CMK (cell line): ENCODE results near the gene STIL.

Source experiments
- DNase-seq: peaks from one replicate; pipeline ENCODE4 v3.0.0-alpha.2; 2010; ENCODE audit warnings: low read depth

Gene STIL

DNA sequence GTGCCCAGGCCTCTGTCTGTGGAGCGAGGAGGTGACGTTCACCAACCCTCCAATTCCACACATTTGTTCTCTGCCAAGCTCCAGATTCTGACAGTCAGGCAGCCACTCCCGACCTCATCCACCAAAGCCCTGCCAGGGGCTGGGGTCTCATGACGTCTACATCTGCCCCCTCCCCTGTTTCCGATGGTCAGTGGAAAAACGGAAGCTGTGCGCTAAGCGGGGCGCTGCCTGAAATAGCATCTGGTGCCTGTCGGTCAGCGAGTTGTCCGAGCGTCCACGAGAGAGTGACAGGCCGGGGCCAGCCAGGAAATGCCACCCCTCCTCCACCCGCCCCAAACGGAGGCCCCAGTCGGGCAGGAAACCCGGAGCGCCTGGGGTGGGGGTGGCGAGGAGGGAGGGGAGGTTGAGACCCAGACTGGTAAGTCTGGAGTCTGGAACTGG, 78.7 kb downstream of the STIL start:
- DNase-seq: peak; percentile 85

DNA sequence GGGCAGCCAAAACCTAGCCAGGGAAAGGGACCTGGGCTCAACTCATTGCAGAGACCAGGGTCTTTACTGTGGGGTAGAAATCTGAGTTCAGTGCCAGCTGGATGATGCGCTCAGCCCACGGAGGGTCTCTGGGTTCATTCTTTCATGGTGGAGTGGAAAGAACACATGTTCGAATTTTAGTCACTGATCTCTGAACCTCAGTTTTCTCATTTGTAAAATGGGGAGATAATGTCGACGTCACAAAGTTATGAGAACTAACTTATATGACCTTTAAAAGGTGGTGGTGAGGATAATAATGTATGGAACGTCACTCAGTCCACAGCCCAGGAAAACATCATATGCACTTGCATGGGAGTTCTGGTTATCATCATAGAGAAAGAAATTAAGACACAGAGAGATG, 80.8 kb downstream of the STIL start:
- DNase-seq: no peak

DNA sequence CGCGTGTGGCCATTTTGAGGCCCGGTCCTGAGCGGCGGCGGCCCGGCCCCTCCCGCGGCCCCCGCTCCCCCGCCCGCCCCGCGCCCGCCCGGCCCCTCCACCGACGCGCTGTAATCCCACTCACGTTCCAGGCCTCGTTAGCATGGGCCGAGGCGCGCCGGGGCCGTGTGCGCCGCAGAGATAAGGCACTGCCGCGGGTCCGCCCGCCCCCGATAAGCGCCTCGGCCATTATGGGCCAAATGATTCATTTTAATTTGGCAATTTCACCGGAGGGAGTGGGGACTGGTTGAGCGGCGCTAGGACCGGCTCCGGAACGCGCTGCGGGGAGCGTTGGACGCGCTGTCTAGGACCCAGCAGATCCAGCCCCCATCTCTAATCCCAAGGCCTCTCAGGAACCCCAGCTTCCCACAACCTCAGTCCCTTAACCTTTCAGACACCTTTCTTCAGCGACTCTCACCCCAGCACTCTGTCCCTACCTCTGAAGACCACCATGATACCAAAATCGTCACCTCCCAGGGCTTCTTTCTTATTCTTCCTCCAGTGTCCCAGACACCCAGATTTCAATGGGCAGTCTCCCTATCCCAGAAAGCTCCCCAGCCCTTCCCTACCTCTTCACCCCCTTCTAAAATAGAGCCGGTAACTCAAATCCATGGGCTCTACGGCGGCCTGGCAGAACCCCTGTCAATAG, 81.6 kb downstream of the STIL start, which contains the start of gene TAL1:
TAL1 (minus strand) TSS at position 39 of the 688 bp plus-strand sequence. CDS start 6,337 bp downstream, outside the sequence.
- peak; percentile 93 for DNase-seq

DNA sequence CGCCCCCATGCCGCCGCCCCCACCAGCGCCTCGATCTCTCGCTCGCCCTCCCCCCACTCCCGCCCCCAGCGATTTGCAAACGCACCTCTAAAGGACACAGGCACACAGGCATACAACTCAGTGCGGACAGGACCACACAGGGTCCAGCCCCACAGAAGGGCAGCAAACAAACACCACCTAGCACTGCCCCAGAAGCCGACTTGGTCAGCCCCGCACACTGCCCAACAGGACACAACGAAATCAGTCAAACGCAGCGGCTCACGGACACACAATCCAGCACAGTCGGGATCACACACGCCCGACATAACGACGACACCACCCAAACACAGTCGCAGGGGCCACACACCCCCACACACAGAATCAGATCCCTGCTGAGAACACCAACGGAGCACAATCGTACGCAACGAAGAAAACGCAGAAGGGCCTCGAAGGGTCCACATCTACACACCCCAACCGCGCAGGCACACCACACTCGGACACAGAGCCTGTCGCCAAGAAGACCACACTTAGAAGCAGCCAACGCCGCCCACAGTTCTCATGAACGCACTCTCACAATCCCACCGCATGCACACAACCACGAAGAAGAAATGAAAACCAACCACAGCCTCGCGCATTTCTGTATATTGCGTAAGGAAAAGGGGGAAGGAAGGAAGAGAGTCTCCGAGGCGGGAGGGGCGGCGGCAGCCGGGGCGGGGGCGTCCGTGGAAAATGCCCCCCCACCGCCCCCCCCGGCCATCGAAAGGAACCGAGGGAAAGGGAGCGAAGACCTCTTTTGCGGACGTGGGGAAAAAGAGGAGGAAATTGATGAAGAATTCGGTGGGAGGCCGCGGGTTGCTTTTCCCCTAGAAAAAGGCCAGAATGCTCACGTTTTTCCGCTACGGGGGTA, 82.4 kb downstream of the STIL start:
- peak; percentile 95 for DNase-seq

DNA sequence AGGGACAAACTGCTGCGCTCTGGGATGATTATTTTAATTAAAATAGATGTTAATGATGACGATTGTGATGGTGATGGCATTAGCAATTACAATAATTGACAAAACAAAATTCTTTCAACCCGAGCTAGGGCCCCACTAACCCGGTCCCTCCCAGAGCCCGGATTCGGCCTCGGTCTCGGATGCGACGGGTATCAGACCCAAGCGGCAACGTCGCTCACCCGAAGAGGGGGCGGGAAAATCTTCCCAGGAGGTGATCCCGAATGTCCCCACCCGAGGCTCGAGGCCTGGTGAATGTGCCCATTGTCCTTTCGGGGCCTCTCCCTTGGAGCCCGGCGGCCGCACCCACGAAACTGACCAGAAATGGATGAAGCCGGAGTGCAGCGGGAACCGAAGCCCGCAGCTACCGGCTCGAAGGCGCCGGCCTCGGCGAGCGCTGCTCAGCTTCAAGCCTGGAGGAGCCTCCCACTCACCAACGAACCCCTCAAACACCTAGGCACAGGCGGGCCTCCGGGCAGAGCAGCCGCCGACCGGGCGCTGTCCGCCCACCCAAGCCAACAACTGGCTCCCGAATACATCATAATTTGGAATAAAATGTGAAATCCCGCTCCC, 83.2 kb downstream of the STIL start:
- no peak for DNase-seq

DNA sequence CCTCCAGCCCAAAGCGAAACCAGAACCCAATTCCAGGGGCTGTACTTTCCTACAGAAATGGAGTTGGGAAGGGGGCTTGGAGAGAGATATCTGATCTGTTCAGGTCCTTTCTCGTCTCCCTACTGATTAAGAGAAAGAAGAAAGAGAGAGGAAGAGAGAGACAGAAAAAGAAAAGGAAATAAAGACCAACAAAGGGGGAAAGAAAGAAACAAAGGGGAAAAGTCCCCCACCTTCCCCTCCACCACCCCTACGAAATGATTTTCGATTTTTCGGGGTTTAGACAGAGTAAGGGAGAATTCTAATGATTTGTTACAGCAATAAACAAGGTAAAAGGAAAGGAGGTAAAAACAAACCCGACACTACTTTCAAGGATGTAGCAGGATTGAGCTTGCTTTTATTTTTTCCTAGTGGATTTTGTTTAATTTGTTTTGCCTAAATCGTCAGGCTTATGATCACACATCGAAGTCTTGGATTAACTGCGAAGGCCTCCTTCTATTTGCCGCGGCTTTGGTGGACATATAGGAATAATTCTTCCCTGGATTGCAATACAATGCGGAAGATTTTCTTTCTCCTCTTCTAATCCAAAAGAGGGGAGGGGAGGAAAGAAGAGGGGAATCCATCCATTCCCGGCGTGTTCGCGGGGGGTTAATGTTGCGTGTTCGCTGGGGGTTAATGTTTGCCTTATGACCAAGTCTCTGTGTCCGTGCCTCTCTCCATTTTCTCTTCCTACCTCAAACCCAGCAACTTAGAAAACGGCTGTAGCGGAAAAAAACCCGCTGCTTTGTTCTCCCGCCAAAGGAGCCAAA, 83.9 kb downstream of the STIL start:
- no peak for DNase-seq

DNA sequence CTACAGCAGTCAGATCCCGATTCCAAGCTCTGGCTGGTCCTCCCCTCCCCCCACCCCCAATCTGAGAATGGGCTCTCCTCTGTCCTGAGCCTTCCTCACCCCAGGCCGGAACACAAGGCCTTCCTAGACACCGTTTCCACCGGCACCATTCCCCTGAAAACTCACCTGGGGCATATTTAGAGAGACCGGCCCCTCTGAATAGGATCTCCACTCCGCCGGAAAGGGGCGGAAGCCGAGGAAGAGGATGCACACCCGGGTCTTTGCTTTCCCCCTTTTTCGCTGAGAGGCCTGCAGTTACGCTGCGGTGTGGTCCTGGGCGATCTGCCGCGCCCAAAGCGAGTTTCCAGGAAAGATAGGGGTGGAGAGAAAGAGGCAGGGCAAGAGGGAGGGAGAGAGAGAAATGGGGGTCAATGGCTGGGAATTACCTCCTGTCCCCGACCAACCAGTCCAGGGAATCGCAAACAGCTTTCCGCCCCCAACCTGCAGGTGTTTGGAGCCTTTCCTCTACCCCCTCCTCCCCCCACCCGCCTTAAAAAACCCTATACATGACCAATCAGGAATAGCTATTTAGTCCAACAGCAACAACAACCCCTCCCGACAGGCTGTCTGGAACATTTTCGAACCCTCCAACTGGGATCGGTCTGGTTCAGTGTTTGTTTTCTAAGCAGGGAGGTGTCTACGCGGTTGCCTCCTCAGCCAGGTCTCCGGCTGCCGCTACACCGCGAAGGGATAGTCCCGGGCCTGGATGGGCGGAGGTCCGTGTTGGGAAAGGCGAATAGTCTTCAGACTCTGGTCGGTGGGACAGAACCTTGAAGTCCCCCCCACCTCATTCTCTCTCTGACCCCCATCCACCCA, 84.7 kb downstream of the STIL start:
- DNase-seq: peak; percentile 88

DNA sequence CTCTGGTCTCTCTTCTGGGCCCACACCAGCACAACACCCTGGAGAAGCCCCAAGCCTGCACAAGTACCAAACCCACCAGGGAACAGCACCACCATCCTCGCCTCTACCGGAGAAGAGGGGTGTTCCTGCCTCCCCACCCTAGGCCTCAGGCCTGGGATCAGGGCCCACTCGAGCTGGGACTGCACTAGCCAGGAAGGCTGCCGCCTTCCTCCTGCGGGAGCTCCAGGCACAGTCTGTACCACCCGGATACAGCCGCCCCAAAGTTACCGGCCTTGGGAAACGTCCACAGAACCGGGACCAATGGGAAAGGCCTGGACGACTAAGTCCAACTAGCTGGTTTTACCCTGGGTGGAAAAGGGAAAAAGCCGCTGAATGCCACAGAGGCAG, 85.3 kb downstream of the STIL start:
- DNase-seq: no peak

DNA sequence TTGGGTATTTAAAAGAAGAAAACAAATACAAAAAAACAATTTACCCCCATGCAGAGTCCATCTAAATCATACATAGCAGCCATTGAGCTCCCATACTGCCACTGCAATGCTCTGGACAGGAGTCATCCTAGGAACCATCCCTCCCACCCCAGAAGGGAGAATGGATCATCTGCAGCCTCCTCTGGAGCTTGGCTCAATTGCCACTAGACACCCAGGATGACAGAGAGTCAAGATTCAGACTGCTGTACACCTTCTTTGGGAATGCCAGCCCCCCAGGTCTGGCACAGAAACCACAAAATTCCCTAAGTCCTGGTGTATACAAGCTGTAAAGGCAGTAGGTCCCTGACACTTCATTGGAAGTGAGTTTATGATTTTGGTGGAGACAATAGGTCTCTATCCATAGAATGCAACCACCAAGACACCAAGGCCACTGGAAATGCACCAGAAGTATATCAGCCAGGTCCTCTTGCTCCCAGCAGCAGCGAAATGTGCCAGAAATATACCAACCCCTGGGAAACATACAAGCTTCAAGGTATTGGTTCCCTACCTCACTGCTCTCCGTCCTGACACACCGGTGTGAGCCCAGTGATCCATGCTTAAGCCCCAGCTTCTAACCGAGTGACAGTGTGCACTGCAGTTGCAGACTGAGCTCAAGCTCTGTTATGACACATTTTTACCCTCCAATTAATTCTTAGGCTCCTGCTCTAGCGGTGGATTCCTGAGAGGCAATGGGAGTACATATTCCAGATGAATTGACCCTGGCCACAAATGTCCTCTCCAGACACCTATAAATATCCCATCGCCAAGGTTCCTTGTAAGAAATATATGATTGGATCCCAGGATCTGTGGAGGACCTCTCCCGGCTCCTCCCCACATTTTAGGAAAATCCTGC, 86.4 kb downstream of the STIL start:
- no peak for DNase-seq

DNA sequence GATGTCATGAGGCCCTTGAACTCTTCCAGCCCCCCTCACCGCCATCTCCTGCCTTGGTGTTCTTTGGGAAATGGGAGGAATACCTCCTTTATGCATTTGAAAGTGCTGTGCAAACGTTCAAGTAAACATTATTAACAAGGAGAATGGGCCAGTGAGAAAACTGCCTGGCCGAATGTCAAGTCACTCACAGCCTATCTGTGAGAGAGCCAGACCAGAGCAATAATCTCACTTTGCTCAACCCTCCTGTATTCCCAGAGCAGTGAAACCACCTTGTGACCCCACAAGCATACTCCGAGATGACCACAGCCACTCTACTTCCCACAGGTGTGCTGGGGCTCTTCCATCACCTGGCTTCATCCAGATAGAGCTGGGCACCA, 87.1 kb downstream of the STIL start:
- no peak for DNase-seq

DNA sequence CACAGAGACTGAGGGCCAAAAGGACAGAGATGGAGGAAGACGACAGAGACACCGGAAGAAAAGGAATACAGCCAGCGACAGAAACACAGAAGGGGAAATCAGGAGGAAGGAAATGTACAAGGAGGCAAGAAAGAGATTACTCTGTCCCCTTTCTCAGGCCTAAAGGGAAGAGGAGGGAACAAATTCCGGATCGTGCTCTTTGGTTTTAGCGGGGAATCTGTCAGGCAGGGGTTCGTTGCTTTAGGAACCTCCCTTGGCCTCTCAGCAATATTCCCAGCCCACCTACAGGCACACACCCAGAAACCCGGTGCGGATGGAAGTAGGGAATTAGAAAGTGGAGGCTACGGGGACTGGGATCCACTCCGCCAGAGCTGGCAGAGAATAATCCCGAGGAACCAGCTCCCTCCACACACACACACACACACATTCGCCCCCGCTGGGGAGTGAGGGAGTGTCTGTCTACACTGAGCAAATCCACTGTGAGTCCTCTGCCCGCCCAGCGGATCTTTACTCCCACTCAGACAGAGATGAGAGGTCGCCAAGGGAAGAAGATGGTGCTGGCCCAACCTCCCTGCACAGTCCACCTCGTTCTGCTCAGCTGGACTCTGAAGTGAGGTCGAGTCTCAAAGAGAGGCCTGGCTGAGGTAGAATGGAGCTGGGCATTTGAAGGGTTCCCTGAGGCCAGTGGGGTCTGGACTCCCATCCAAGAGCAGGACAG, 87.7 kb downstream of the STIL start:
- DNase-seq: no peak

DNA sequence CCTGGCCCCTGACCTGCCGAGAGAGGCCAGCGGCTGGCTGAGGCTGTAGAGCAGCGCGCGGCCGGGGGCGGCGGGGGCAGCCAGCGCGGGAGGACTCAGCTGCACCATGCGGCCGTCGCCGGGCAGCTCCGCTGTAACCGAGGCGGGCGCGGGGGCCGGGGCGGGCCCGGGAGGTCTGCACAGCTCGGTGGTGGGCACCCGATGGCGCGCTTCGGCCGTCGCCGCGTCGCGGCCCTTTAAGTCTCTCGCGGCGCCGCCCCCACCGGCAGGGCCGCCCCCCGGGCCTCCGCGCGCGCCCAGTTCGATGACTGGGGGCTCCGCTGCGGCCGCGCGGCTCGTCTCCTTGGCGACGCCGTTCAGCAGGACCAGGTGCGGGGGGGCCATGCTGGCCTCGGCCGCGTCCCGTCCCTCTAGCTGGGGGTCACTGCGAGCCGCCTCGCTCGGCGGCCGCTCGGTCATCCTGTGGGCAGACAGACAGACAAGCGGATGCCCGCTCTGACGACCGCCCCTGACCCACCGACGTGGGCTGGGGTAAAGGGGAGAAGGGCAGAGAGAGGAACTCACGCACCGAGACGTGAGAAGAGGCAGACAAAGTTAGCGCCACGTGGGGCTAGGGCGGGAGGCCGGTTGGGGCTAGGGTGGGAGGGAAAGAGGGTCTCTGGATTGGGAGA, 88.4 kb downstream of the STIL start:
- no peak for DNase-seq

DNA sequence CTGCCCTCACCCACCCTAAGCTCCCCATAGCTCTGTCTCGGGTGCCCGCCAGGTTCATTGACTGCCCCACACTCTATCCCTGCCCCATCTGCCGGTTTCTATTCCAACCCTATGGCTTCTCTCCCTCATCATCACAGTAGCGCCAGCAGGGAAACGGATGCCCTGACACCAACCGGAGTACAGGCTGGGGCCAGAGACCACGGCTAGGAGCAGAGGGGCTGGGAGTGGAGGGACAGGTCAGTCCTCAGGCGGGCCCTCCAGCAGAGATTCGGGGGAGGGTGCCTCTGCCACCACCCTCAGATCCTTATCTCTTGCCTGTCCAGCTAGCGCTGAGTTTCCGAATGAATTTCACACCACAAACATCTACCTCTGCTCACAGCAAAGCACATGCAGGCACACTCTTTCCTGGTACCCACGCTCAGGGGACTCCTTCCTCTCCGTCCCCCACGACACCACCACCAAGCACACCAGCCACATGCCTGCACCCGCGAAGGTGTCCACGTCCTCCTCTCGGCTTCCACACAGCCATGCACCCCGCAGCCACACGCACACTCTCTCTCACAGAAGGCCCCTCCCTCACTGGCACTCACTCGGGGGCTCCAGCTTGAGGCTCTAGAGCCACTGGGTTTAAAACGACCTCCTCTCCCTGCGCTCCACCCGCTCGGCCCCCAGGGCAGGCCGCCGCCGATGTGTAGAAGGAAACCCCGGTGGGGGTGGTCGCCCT, 89.1 kb downstream of the STIL start:
- DNase-seq: peak; percentile 75

DNA sequence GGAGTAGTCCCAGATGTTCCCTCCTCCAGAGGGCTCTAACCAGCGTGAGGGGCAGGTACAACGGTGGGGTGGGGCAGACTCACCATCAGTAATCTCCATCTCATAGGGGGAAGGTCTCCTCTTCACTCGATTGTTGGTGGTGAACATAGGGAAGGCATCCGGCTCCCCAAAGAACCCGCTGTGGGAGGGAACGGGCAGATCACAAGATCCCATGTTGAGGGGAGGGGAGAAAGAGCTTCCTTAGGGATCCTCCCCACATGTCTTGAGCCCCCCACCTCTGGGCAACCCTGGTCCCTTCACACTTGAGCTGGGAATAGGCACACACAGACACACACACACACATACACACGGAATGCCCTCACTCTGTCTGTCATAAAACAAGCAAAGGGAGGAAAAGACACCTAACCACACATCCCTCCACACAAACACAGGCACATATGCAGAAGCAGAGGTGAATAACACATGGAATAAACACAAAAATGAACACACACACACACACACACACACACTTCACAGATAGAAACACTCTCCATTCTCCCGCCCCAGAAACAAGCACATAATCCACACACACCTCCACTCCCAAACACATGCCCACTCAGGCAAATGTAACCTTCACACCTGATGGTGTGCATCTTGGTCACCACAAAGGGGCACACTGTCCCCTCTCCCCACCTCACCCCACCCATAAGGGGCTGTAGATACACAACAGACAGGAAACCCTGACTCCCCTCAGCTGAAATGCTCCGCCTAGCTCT, 89.8 kb downstream of the STIL start:
- DNase-seq: no peak

DNA sequence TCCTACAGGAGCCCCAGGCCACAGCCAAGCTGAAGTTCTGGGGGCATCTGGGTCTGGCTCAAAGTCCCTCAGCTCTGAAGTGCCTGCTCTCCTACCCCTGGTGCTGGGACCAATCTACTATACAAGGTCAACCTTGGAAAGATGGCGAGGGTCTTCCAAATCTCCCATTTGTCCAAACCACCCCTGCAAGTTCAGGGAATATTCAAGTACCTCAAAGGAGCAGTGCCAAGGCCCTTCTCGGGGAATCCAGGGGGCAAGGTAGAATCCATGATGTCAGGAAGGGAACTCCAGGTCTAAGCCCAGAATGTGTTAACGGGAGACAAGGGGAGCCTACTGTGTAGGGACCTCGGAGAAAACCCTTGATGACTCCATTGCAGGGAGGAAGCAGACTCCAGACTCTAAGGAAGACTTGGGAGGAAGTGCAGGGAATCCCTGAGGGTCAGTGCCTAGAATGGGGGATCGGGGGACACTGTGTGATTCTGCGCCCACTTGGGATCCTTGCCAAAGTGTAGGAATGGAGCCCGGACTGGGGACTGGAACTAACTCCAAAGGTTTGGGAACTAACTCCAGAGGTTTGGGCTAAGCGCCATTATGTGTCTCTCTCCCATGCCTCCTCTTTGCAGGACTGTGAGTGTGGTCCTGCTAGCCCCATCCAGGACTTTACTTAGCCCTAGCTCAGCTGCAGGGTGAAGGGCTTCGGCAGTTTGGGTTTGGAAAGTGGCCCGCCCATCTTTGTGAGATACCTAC, 90.6 kb downstream of the STIL start:
- DNase-seq: no peak

DNA sequence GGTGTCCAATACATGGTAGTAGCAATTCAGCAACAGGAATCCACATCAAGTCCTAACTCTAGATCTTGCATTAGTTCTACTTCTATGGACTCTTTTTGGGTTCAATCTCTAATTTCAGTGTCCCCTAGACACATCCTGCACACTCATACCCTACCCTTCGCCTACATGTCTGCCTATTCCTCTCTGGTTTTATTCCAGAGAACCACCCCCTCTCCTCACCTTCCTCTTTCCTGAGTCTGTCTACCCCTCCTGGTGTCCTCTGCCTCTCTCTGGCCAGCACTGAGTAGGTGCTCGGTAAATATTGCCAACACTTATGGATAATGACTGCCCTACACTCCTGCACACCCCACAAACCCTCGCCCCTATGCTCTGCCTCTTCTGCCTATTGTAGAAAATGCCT, 91.5 kb downstream of the STIL start:
- DNase-seq: no peak
